ENCODE measurements around the gene MTO1. TPM values are rescaled to one million over a fixed set of nuclear protein-coding genes. Genes with fewer than 3 reads are reported as not detected.
"Not testable (repeated sequence)": the region's sequence is repeated elsewhere in the genome, so short reads cannot be mapped to it uniquely, and the experiment has no call there.

The MTO1 gene
- total RNA-seq, 1 donor from 2014 or later, result 33.3 TPM

GRCh38 chr6:73509851-73510250 is 48.3 kb downstream of the MTO1 start:
- Mint-ChIP-seq H3K9me3 (no peaks in the 10 kb centered on the region), H3K27me3 (ENCODE audit: insufficient read depth) (no peaks in the 10 kb centered on the region), H3K27ac (no peak overlapping the region), H3K4me1 (ENCODE audit: low read depth) (peaks cover 8% of the 10 kb centered on the region), H3K4me3 (no peak overlapping the region), H3K36me3 (ENCODE audit: low read depth) (peaks cover 11% of the 10 kb centered on the region)
- DNase-seq (ENCODE audit: low spot score), result no peak
- intact Hi-C loops (cut with micrococcal nuclease), result no loop called here

GRCh38 chr6:73511796-73512195 is 50.3 kb downstream of the MTO1 start:
- H3K27ac Mint-ChIP-seq, result no peak overlapping the region
- peaks cover 28% of the 10 kb centered on the region for H3K4me1 Mint-ChIP-seq (ENCODE audit: low read depth)
- intact Hi-C loops (cut with micrococcal nuclease), result no loop called here
- H3K27me3 Mint-ChIP-seq (ENCODE audit: insufficient read depth), result no peaks in the 10 kb centered on the region
- H3K4me3 Mint-ChIP-seq, result no peak overlapping the region
- no peak for DNase-seq (ENCODE audit: low spot score)
- H3K36me3 Mint-ChIP-seq (ENCODE audit: low read depth), result peaks cover 29% of the 10 kb centered on the region
- no peaks in the 10 kb centered on the region for H3K9me3 Mint-ChIP-seq

DNA sequence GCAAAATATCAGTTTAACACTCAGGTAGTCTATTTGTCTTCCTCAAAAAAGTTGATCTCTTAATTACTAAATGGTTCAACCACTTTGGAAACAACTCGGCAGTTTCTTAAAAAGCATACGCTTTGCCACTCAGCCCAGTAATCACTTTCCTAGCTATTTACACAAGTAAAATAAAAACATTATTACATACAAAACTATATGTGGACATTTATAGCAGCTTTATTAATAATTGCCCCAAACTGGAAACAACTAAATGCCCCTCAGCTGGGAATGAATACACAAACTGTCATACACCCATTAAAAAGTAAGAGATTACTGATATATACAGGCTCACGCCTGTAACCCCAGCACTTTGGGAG is 51.9 kb downstream of the MTO1 start:
- Mint-ChIP-seq H3K4me1 (ENCODE audit: low read depth) (peaks cover 34% of the 10 kb centered on the region), H3K9me3 (no peaks in the 10 kb centered on the region), H3K27me3 (ENCODE audit: insufficient read depth) (no peaks in the 10 kb centered on the region), H3K36me3 (ENCODE audit: low read depth) (peaks cover 42% of the 10 kb centered on the region), H3K4me3 (no peak overlapping the region), H3K27ac (peak overlapping the region; percentile 4)
- intact Hi-C loops (cut with micrococcal nuclease), result no loop called here
- no peak for DNase-seq (ENCODE audit: low spot score)

GRCh38 chr6:73514746-73515110 is 53.2 kb downstream of the MTO1 start:
- Mint-ChIP-seq H3K36me3 (ENCODE audit: low read depth) (peaks cover 50% of the 10 kb centered on the region), H3K4me3 (peak overlapping the region; percentile 7), H3K27ac (peak overlapping the region; percentile 82), H3K9me3 (no peaks in the 10 kb centered on the region), H3K4me1 (ENCODE audit: low read depth) (peaks cover 34% of the 10 kb centered on the region), H3K27me3 (ENCODE audit: insufficient read depth) (no peaks in the 10 kb centered on the region)
- intact Hi-C loops (cut with micrococcal nuclease), result loop anchor here (1.0 kb wide), 1 partner anchor 96 kb away; no protein-coding TSS in a partner anchor
- no peak for DNase-seq (ENCODE audit: low spot score)

GRCh38 chr6:73515204-73515655 is 53.7 kb downstream of the MTO1 start:
- no peak for DNase-seq (ENCODE audit: low spot score)
- no peaks in the 10 kb centered on the region for H3K9me3 Mint-ChIP-seq
- intact Hi-C loops (cut with micrococcal nuclease), result loop anchor here (1.0 kb wide), 1 partner anchor 95 kb away; no protein-coding TSS in a partner anchor
- peak overlapping the region; percentile 82 for H3K27ac Mint-ChIP-seq
- peaks cover 34% of the 10 kb centered on the region for H3K4me1 Mint-ChIP-seq (ENCODE audit: low read depth)
- peaks cover 55% of the 10 kb centered on the region for H3K36me3 Mint-ChIP-seq (ENCODE audit: low read depth)
- no peaks in the 10 kb centered on the region for H3K27me3 Mint-ChIP-seq (ENCODE audit: insufficient read depth)
- H3K4me3 Mint-ChIP-seq, result peak overlapping the region; percentile 88

GRCh38 chr6:73516514-73517489 is 55.3 kb downstream of the MTO1 start:
- Mint-ChIP-seq H3K36me3 (ENCODE audit: low read depth) (peaks cover 63% of the 10 kb centered on the region), H3K27ac (peak overlapping the region; percentile 82), H3K4me3 (peak overlapping the region; percentile 88), H3K27me3 (ENCODE audit: insufficient read depth) (peaks cover 5% of the 10 kb centered on the region), H3K9me3 (no peaks in the 10 kb centered on the region), H3K4me1 (ENCODE audit: low read depth) (peaks cover 31% of the 10 kb centered on the region)
- intact Hi-C loops (cut with micrococcal nuclease), result no loop called here
- DNase-seq (ENCODE audit: low spot score), result no peak

- DNase-seq (ENCODE audit: low spot score); intact Hi-C loops (cut with micrococcal nuclease); H3K27me3 Mint-ChIP-seq (ENCODE audit: insufficient read depth); H3K9me3 Mint-ChIP-seq: not testable (repeated sequence)
- peak overlapping the region; percentile 88 for H3K4me3 Mint-ChIP-seq
- peaks cover 34% of the 10 kb centered on the region for H3K4me1 Mint-ChIP-seq (ENCODE audit: low read depth)
- H3K36me3 Mint-ChIP-seq (ENCODE audit: low read depth), result peaks cover 62% of the 10 kb centered on the region
- peak overlapping the region; percentile 91 for H3K27ac Mint-ChIP-seq
Observed at GRCh38 chr6:73518100-73518981, 56.8 kb downstream of the MTO1 start.

GRCh38 chr6:73518982-73519881 is 57.7 kb downstream of the MTO1 start:
- H3K4me3 Mint-ChIP-seq, result peak overlapping the region; percentile 88
- H3K27me3 Mint-ChIP-seq (ENCODE audit: insufficient read depth); DNase-seq (ENCODE audit: low spot score); H3K9me3 Mint-ChIP-seq; intact Hi-C loops (cut with micrococcal nuclease): not testable (repeated sequence)
- peaks cover 39% of the 10 kb centered on the region for H3K4me1 Mint-ChIP-seq (ENCODE audit: low read depth)
- H3K36me3 Mint-ChIP-seq (ENCODE audit: low read depth), result peaks cover 61% of the 10 kb centered on the region
- peak overlapping the region; percentile 91 for H3K27ac Mint-ChIP-seq

GRCh38 chr6:73519926-73520687 is 58.6 kb downstream of the MTO1 start:
- intact Hi-C loops (cut with micrococcal nuclease), result loop anchor here (2.0 to 10.0 kb wide), 3 partner anchors 205 to 1765 kb away; partner anchors contain the start of genes COX7A2 and TMEM30A
- Mint-ChIP-seq H3K9me3 (no peaks in the 10 kb centered on the region), H3K36me3 (ENCODE audit: low read depth) (peaks cover 55% of the 10 kb centered on the region), H3K27me3 (ENCODE audit: insufficient read depth) (peaks cover 5% of the 10 kb centered on the region), H3K27ac (peak overlapping the region; percentile 91), H3K4me3 (peak overlapping the region; percentile 88), H3K4me1 (ENCODE audit: low read depth) (peaks cover 35% of the 10 kb centered on the region)
- DNase-seq (ENCODE audit: low spot score), result peak; percentile 73

DNA sequence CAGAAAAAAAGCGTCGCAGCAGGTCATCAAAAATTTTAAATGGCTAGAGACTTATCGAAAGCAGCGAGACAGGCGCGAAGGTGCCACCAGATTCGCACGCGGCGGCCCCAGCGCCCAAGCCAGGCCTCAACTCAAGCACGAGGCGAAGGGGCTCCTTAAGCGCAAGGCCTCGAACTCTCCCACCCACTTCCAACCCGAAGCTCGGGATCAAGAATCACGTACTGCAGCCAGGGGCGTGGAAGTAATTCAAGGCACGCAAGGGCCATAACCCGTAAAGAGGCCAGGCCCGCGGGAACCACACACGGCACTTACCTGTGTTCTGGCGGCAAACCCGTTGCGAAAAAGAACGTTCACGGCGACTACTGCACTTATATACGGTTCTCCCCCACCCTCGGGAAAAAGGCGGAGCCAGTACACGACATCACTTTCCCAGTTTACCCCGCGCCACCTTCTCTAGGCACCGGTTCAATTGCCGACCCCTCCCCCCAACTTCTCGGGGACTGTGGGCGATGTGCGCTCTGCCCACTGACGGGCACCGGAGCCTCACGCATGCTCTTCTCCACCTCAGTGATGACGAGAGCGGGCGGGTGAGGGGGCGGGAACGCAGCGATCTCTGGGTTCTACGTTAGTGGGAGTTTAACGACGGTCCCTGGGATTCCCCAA is 59.3 kb downstream of the MTO1 start, which contains the start of gene EEF1A1:
TSS of gene EEF1A1 (minus strand) at position 345 of the 663 bp plus-strand sequence. CDS start 1,006 bp downstream, outside the sequence.
- peak; percentile 98 for DNase-seq (ENCODE audit: low spot score)
- Mint-ChIP-seq H3K4me1 (ENCODE audit: low read depth) (peaks cover 28% of the 10 kb centered on the region), H3K9me3 (no peaks in the 10 kb centered on the region), H3K27me3 (ENCODE audit: insufficient read depth) (peaks cover 5% of the 10 kb centered on the region), H3K36me3 (ENCODE audit: low read depth) (peaks cover 48% of the 10 kb centered on the region), H3K4me3 (peak within 1 kb of the TSS; percentile 88), H3K27ac (peak within 1 kb of the TSS; percentile 100)
- intact Hi-C loops (cut with micrococcal nuclease), result loop anchor here (1.0 to 10.0 kb wide), 9 partner anchors 59 to 1764 kb away; partner anchors contain the start of genes COX7A2 and TMEM30A

Measured in activated T-helper 1 cell treated with anti-CD3 and anti-CD28 coated beads, Interleukin-12 subunit alpha, Interleukin-12 subunit beta, Interleukin-2, Interleukin-4 antibody, amounts not matched to agents 30 ng/mL and 10 ng/mL and 1 ng/mL, durations not matched to agents 14 hours and 24 hours and 36 hours (primary cell).